Dermis blood vessel endothelial cell (primary cell): ENCODE measurements around the gene CEP85. TPM values are rescaled to one million over a fixed set of nuclear protein-coding genes. Genes with fewer than 3 reads are reported as not detected.
"Not testable (repeated sequence)": the region's sequence is repeated elsewhere in the genome, so short reads cannot be mapped to it uniquely, and the experiment has no call there.

ENCODE experiments used
- DNase-seq: peaks from one replicate; pipeline ENCODE4 v3.0.0; 2010
- total RNA-seq: library from RNA; depleted of rRNA; stranded (reverse); fragments of >200 nt; gene quantifications from 2 replicates; pipeline ENCODE4 v1.2.3, GENCODE V29; 2014

Gene CEP85
- total RNA-seq, 1 donor from 2014 or later = 10.2 TPM

DNA sequence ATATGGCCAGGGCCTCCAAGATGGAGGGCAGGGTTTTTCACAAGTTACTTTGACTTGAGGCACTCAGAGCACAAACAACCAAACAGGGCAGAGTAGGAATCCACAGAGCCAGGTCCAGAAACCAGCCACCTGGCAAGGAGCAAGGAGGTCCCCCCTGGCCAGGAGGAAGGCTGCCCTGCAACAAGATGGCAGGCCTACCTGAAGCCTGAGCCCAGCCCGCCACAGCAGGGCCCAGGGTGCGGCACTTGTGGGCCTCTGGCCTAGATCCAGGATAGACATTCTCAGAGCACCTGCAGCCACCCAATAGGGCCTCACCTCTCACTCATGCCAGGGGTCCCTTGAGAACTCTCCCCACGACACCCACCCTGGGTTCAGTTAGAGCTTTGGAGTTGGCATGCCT lies 57.4 kb downstream of the CEP85 start:
- DNase-seq = no peak

DNA sequence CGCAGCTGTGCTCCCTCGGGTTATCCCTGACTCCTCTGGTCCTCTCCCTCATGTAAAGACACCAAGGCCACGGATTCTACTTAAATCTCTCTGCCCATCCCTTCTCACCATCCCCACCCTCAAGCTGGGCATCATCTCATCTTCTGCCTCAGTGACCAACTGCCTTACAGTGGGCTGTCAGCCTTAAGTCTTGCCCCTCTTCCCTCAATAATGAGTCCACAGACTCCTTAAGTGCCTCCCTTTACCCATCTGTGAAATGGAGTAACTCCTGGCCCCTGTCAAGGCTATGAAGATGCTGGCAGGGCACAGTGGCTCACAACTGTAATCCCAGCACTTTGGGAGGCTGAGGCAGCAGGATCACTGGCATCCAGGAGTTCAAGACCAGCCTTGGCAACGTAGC lies 57.9 kb downstream of the CEP85 start:
- no peak for DNase-seq

DNA sequence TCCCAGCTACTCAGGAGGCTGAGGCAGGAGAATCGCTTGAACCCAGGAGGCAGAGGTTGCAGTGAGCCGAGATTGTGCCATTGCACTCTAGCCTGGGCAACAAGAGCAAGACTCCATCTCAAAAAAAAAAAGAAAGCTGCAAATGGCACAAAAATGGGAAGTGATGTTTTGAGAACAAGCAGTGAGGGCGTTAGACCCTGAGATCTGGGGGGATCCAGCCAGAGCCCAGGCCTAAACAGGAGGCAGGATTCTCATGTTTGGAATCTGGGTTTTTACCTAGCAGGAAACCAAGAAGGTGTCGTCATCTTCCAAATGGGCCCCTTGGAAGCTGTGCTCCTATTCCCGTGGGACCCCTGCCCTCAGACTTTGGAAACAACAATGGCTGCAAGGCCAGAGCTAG lies 58.7 kb downstream of the CEP85 start:
- DNase-seq = not testable (repeated sequence)

DNA sequence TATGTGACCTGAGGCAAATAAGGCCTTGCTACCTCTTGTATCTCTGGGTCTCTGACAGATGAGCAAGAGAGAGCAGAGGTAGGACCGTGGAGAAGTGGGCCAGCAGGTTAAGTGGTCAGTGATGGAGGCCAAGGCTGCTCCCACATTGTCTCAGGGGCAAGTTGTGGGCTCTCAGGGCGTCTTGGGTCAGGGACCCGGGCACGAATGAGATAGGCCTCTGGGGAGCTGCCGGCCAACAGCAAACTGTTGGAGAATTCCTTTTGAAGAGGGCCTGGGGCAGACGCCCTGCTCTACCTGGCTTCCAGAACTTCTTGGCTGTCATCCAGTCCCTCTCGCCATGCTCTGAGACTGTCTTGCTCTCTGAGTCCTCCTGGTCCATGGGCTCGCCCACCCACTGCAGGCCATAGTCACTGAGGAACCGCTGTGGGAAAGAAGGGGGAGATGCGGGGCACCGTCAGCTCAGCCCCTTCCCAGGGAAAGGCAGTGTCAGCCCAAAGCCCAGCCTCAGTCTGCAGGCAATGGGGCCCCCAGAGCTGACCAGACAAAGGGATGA lies 60.0 kb downstream of the CEP85 start:
- no peak for DNase-seq

DNA sequence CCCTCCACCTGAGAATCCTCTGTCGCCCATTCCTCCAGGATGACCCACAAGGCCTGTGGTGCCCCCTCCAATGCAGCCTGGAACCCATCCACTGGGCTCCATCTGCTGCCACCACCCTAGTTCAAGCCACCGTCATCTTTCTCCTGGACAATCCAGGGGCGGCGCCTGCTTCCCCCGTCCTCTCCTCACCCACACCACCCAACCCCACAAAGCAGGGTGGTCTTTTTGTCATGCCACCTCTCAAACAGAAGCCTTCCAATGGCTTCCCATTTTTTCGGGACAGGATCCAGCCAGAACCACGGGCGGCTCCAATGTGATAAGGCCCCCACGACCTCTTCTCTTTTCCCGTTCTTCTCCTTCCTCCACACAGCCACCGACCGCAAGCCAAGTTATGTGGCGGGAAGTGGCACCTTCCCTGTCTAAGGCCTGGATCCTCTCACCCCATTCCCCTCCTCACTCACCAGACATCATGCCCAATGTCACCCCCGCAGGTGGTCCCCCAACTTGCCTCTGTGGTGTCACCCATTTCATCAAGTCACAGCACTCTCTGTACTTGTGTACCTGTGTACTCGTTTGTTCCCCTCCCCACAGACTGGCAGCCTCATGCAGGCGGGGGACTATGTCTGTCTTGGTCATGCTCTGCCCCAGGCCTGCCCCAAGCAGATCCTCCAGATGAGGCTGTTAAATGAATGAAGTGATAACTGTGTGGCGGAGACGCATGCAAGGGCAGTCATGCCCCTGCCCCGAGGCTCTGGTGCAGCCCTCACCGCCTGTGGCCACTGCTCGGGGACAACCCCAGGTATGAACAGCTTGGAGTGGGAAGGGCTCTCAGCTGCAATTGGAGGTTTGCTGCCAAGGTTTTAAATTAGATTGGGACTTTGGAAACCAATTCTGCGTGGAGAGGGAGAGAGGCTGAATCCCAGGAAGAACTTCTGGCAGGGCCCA lies 61.5 kb downstream of the CEP85 start:
- DNase-seq = no peak

DNA sequence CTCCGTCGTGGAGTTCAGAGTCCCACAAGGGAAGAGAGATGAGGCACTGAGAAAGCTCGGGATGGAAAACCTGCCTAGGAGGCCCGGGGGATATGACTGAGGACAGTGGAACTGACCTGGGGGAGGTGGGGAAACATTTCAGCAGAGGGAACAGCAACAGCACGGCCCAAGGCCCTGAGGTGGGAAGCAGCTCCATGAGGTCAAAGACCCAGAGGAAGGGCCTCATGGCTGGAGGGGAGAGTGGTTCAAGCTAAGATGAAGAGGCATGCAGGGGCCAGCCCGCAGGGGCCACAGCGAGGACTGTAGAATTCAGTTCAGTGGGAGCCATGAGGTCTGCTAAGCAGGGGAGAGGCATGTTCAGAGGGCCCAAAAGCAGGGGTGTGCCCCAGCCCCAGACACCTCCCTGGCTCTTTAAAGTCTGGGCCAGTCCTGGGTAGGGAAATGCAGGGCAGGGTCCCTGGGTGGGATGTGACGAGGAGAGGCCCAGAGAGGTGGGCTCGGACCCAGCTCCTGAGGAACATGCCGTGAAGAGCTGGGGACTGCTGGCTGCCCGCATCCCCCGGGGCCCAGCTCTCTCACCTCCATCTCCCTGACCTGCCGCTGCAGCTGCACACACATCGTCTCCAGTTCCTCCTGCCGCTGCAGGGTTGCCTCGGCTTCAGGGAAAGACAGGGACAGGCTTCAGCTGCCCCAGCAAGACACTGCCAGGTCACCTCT lies 62.5 kb downstream of the CEP85 start:
- DNase-seq = no peak

DNA sequence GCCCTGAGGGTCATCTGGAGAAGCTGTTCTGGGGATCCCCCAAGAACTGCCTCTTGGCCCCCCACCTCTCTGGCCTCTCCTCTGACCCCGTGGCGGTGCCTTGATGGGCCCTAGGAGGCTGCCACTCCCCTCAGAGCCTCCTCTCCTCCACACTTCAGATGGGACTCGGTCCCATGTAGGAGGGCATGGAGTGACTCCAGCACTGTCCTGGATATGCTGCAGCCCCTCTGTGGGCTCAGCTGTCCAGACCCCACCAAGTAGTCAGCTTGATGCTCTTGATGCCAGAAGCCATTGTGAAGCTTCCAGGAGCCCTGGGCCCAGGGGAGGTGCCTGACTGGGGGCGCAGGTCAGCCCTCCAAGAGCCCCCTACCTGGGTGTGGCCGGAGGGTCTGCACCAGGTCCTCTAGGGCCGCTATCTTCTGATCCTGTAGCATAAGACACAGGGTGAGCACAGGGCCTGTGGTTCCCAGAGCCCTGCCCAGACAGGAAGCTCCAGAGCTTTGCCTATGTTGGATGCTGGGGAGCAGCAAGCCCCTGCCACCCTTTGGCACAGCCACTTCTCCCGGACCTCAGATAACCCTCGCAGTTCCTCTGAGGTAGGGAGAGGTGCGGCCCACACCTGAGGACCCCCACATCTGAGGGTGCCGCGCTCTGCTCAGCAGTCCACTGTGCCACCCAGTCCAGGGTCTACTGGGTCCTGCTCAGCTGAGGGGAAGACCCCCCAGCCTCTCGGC lies 63.2 kb downstream of the CEP85 start:
- DNase-seq = no peak

DNA sequence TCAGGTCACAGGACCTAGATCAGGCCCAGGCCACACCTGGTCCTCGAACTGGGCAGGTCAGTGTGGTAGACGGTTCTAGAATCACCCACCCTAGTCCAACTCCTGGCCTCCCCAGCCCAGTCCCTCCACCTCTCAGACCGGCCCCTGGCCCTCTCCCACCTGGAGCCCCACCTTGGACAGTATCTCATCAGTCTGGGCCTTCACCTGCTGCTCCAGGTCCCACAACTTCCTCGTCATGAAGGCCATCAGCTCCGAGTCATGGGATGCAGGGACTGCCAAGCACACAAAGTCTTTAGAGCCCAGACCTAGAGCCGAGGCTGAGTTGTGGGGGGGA lies 63.8 kb downstream of the CEP85 start:
- DNase-seq = no peak

DNA sequence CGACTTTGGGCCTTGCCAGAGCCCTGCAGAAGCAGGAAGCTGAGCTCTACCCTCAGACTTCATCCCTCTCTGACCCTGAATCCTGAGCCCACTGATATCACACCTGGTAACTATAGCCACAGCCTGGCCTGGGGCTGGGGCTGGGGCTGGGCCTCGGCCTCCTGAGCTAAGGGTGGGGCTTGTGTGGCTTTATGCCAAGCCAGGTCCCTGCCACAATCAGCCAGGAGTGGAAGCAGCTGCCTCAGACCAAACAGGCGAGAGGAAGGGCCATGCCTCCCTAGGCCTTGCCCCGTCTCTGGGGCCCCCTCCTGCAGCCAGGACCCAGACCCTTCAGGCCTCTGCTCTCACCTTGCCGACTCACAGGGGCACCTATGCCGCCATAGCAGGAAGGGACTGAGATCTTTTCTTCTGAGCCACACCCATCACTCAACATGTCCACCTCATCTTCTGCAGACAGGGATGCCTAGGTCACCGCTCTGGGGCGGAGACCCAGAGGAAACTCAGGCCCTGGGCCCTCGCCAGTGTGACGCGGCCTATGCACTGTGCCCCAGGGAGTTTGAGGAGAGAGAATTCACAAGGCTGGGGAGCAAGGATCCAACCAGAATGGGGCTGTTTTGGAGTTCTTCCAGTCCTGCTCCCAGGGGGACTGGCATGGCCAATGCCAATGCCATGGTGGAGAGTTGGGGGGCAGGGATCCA lies 66.7 kb downstream of the CEP85 start:
- DNase-seq = no peak

DNA sequence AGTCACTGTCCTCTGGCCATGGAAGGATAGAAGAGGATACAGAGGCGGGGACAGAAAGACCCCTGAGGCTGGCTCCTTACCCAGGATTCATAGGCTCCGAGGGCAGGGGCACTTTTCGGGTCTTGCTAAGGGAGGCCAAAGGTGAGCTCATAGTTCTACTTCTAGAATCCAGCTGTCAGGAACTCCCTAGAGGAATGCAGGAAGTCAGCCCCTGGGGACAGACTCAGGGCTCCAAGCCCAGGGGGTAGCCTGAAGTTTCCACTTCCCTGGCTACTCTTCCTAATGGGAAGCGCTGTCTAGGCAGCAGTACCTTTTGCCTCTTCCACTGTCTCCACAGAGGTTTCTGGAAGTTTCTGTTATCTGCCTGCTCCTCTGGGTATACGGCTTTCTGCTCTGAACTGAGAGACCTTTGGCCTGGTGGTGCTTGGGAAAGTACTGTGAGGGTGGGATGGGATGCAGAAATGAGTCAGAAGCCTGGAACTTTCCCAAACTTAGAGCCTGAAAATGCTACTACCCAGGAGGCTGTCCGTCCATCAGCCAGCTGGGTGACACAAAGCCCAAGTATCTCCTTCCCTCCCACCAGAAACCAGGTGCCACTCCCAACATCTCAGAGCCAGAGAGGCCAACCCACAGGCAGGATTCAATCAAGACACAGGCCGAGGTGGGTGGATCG lies 68.9 kb downstream of the CEP85 start:
- peak; percentile 17 for DNase-seq

DNA sequence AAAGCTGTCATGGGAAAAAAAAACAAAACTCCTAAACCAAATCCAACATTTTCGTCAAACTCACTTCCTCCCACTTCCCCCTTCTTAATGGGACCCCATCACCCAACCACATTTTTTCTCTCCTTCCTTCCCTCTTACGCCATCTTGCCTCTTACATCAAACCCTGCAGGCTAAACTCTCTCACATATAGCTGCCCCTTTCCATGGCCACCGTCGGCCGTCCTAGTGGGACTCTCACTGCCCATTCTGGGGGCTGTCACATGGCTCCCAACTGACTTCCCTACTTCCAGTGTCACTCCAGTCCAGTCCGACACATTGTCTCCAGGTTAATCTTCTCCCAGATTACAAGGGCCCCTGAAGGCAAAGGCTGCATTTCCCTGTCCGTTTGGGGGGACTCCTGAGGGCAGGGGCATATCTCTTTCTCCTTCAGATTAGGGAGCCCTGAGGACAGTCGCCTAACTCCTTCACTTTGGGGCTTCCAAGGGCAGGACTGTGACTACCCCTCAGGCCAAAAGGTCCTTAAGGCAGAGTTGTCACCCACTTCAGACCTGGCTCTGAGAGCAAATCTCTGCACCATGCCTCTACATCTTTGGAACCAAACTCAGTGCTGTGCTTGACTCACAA lies 71.8 kb downstream of the CEP85 start:
- no peak for DNase-seq

DNA sequence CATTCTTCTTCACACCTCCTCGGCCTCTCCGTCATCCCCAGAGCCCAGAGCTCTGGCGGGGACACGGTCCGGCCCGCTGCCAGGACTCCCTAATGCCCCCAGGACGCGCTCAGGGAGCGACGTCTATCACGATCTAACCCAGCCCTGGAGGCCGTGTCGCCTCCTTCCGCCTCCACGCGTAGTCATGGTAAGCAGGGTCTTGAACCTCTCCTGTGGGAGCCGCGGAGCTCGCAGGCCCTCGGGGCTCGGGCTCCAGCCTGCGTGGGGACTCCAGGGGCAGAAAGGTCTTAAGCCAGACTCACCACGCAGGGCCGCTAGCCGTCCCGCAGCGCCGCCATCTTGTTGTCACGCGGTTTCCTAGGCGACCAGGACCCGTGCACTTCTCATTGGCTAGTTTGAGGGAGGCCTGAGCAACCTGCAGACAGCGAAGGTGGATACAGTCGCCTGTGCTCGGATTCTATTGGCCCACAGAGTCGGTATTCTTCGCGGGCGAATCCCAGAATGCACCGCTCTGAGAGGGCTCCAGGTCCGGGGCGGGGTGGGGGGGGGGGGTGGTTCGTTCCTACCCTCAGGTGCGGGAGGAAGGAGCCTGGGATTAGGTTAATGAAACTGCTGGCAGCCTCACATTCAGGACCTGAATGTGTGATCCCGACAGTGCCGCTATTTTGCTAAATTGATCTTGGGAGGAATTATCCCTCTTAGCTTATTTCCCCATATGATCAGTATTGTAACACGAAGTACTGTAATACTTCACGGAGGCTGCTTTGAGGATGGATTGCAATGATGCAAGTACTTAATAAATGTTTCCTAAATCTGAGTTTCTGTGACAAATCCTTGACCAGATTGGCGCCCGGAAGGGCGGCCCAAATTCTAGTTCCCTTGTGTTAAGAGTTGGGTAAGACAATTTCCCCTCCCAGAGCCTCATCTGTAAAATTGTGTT lies 72.6 kb downstream of the CEP85 start, which contains the start of gene UBXN11:
TSS of gene UBXN11 (minus strand) at position 347 of the 940 bp plus-strand sequence. CDS start 3,753 bp downstream, outside the sequence.
- peak; percentile 97 for DNase-seq

DNA sequence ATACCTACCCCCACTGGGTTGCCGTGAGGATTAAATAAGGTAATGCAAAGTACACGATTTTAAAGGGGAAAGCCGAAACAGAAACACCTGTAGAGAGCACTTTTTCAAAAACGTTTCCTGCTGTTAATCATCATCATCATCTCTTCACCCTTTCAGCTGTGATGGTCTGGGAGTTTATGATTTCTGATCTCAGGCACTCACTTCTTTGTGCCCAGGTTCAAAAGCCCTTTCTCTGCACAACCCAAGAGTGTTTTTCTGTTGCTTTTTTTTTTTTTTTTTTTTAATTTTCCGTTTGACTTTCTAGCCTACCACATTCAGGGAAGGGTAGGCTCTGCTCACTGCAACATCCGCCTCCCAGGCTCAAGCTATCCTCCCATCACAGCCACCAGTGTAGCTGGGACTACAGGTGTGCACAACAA lies 73.4 kb downstream of the CEP85 start:
- DNase-seq = no peak

DNA sequence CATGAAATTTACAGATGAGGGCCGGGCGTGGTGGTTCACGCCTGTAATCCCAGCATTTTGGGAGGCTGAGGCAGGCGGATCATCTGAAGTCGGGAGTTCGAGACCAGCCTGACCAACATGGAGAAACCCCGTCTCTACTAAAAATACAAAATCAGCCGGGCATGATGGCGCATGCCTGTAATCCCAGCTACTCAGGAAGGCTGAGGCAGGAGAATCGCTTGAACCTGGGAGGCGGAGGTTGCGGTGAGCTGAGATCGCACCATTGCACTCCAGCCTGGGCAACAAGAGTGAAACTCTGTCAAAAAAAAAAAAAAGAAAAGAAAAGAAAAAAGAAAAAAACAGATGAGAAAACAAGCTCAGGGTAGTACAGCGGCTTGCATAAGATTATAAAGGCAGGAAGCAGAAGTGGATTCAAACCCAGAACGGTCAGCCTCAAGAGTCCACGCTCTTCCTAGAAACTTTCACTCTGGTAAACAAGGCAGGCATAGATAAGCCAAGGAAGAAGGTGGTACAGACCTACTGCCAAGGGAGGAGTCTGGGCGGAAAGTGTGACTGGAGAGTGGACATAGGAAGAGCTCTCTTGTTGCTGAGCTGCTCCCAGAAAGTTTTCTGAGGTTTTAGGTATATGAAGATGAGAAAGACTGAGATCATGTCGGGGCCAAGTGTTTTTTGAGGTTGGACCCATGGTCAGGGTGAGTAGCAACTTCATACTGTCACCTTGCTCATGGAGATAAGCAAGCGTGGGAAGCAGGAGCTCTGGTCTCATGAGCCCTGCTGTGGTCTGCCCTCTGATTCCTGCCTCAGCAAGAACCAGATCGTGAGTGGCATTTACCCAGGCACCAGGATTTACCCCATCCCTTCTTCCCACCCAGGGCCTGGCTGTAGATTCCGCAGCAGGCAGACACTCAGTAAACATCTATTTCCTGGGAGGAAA lies 74.2 kb downstream of the CEP85 start:
- not testable (repeated sequence) for DNase-seq

DNA sequence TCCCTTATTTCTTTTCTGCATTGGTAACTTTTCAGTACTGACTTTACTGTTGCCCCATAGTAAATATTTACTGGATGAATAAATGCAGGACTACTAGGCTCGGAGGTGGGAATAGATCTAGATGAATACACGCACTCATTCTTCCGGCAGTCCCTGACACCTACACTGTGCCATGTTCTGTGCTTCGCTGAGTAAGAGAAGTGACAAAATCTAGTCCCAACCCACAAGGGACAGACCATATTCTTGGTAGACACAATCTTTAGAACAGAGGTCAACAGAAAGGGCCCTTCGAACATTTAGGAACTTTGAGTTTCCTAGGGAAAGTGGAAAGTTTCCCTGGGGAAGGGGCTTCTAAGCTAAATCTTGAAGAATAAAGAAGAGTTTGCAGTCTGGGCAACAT lies 80.5 kb downstream of the CEP85 start:
- DNase-seq = no peak

DNA sequence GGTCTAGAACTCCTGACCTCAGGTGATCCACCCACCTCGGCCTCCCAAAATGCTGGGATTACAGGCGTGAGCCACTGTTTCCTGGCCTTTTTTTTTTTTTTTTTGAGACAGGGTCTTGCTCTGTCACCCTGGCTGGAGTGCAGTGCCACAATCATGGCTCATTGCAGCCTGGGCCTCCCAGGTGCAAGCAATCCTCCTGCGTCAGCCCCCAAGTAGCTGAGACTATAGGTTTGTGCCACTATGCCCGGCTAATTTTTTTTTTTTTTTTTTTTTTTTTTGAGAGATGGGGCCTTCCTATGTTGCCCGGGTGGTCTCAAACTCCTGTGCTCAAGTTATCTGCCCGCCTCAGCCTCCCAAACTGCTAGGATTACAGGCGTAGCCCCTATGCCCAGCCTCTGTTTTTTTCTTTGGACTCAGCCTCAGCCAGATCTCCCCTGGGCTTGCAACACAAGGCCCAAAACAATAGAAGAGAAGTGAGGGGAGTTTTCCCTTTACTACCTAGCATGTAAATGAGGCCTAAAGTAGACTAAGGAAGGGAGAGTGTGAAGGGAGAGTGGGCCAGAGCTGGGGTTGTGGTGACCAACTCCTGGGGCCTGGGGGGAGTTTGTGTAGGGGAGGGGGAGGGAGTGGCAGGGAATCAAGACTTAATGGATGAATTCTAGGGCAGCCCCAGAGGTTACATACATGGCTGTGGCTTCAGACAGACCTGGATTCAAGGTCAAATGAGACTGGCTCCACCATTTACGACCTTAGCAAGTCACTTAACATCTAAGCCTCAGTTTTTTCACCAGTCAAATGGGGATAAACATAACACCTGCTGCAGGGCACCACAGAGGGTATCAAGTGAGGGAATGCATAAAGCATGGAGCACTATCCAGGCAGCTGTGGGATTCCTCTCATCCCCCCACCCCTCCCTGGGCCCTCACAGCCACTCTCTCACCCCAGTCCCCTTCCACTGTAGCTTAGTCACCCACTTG lies 82.2 kb downstream of the CEP85 start:
- DNase-seq = no peak

DNA sequence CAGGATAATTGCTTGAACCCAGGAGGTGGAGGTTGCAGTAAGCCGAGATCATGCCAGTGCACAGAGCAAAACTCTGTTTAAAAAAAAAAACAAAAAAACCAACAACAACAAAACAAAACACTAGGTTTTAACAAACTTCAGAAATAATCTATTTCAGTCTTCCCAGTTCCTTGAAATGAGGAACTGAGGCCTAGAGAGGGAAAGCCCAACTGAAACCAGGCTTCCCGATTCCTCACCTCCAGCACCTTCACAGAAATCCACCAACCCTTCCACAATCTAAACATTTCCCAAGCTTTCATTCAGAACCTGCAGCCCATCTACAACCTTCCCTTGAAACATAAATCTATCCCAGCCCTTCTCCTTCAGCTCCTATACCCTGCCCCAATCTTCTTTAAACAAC lies 83.1 kb downstream of the CEP85 start:
- DNase-seq = no peak
